Neutrophil (primary cell): ENCODE results near the gene PNLIPRP3.

Experiments used
- H3K27ac ChIP-seq: fragments of 200-600 bp; sonication (generic); 2 replicates; pipeline ENCODE4 v1.5.1; 2016; ENCODE audit warnings: mild to moderate bottlenecking, moderate library complexity
- H3K27me3 ChIP-seq: fragments of 200-600 bp; sonication (generic); 2 replicates; pipeline ENCODE4 v1.6.0; 2016; ENCODE audit warnings: mild to moderate bottlenecking
- H3K36me3 ChIP-seq: fragments of 200-600 bp; sonication (generic); 2 replicates; pipeline ENCODE4 v1.5.1; 2017
- H3K4me1 ChIP-seq, 2 experiments: fragments of 200-600 bp in 1 of 2; sonication (generic) in 1 of 2; 1 replicate in 1 of 2; 2 replicates in 1 of 2; pipeline versions ENCODE4 v1.5.1 to v1.6.1; 2013 to 2016; ENCODE audit warnings: low read depth in 1 of 2, low read length in 1 of 2, mild to moderate bottlenecking in 1 of 2, moderate library complexity in 1 of 2; ENCODE audit not compliant: control insufficient read depth in 1 of 2, insufficient read depth in 1 of 2
- H3K4me3 ChIP-seq, 2 experiments: fragments of 200-600 bp in 1 of 2; sonication (generic) in 1 of 2; 1 replicate in 1 of 2; 2 replicates in 1 of 2; pipeline ENCODE4 v1.5.1; 2013 to 2016; ENCODE audit warnings: low read depth in 1 of 2, low read length in 1 of 2, mild to moderate bottlenecking in 1 of 2, moderate library complexity in 1 of 2
- H3K9me3 ChIP-seq: fragments of 200-600 bp; sonication (generic); 2 replicates; pipeline ENCODE4 v1.5.1; 2016
- TF ChIP-seq, protein P1 (sequence below): fragments of 200-600 bp; sonication (generic); IDR thresholded peaks from 2 replicates; pipeline ENCODE4 v1.5.1; 2016; ENCODE audit warnings: antibody characterized with exemption

PNLIPRP3 gene

GRCh38 chr10:116395223-116395985 lies 32.2 kb upstream of the PNLIPRP3 start:
- Histone ChIP-seq H3K4me3 (no peak overlapping the region), H3K4me1 (no peaks in the 10 kb centered on the region), H3K27ac (no peak overlapping the region), H3K36me3 (no peaks in the 10 kb centered on the region), H3K9me3 (no peaks in the 10 kb centered on the region), H3K27me3 (no peaks in the 10 kb centered on the region)
- TF ChIP-seq, protein P1, sequence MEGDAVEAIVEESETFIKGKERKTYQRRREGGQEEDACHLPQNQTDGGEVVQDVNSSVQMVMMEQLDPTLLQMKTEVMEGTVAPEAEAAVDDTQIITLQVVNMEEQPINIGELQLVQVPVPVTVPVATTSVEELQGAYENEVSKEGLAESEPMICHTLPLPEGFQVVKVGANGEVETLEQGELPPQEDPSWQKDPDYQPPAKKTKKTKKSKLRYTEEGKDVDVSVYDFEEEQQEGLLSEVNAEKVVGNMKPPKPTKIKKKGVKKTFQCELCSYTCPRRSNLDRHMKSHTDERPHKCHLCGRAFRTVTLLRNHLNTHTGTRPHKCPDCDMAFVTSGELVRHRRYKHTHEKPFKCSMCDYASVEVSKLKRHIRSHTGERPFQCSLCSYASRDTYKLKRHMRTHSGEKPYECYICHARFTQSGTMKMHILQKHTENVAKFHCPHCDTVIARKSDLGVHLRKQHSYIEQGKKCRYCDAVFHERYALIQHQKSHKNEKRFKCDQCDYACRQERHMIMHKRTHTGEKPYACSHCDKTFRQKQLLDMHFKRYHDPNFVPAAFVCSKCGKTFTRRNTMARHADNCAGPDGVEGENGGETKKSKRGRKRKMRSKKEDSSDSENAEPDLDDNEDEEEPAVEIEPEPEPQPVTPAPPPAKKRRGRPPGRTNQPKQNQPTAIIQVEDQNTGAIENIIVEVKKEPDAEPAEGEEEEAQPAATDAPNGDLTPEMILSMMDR, result no peak

DNA sequence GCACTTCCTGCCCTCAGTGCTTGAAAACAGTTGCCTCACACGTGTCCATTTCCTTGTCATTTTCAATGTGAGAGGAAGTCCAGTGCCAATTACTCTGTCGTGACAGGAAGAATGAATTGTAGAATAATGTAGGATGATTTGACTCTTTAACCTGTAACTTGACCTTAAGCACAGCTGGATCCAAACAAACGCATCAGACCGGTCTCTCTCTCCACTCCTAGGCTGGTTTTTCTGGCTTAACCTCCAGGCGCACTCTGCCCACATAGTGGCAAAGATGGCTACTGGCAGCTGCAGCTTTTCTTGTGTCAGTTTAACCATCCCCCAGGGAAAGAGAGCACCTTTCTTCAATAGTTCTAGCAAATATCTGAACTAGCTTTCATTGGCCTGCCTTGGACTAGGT lies 29.4 kb upstream of the PNLIPRP3 start:
- H3K4me3 ChIP-seq, result no peak overlapping the region
- TF ChIP-seq, protein P1, result no peak
- H3K27me3 ChIP-seq, result no peaks in the 10 kb centered on the region
- H3K4me1 ChIP-seq, result no peaks in the 10 kb centered on the region
- no peaks in the 10 kb centered on the region for H3K9me3 ChIP-seq
- H3K27ac ChIP-seq, result no peak overlapping the region
- H3K36me3 ChIP-seq, result no peaks in the 10 kb centered on the region

GRCh38 chr10:116402858-116403257 lies 24.8 kb upstream of the PNLIPRP3 start:
- TF ChIP-seq, protein P1, result no peak
- no peaks in the 10 kb centered on the region for H3K36me3 ChIP-seq
- no peak overlapping the region for H3K27ac ChIP-seq
- no peaks in the 10 kb centered on the region for H3K4me1 ChIP-seq
- no peaks in the 10 kb centered on the region for H3K27me3 ChIP-seq
- H3K4me3 ChIP-seq, result no peak overlapping the region
- H3K9me3 ChIP-seq, result no peaks in the 10 kb centered on the region

- TF ChIP-seq, protein P1, result no peak
- Histone ChIP-seq H3K9me3 (no peaks in the 10 kb centered on the region), H3K4me1 (no peaks in the 10 kb centered on the region), H3K27ac (no peak overlapping the region), H3K36me3 (no peaks in the 10 kb centered on the region), H3K4me3 (no peak overlapping the region), H3K27me3 (no peaks in the 10 kb centered on the region)
Observed at GRCh38 chr10:116403740-116404250, 23.9 kb upstream of the PNLIPRP3 start.

DNA sequence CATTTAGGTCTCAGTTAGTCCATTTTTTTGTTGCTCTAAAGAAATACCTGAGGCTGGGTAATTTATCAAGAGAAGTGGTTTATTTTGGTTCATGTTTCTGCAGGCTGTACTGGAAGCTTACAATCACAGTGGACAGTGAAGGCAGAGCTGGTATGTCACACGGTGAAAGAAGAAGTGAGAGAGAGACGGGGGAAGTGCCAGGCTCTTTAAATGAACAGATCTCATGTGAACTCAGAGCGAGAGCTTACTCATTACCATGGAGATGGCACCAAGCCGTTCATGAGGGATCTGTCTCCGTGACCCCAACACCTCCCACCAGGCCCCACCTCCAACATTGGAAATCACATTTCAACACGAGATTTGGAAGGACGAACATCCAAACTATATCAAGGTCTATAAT lies 18.9 kb upstream of the PNLIPRP3 start:
- no peaks in the 10 kb centered on the region for H3K36me3 ChIP-seq
- no peak overlapping the region for H3K27ac ChIP-seq
- peaks cover 11% of the 10 kb centered on the region for H3K27me3 ChIP-seq
- no peaks in the 10 kb centered on the region for H3K9me3 ChIP-seq
- H3K4me1 ChIP-seq, result no peaks in the 10 kb centered on the region
- no peak overlapping the region for H3K4me3 ChIP-seq
- TF ChIP-seq, protein P1, result no peak
